22Rv1 (cell line): Measurements from ENCODE around the gene DOC2A.

Experiments
- CTCF ChIP-seq: fragments of 450-650 bp; IDR thresholded peaks from 2 replicates; pipeline ENCODE4 v1.5.1; 2017; ENCODE audit warnings: mild to moderate bottlenecking
- ZFX ChIP-seq: fragments of 450-650 bp; IDR thresholded peaks from 2 replicates; pipeline ENCODE4 v1.6.1; 2017; ENCODE audit warnings: antibody characterized with exemption, borderline replicate concordance

- TF ChIP-seq CTCF = no peak
- TF ChIP-seq ZFX = no peak
These were observed 22.3 kb downstream of the DOC2A start for GRCh38 chr16:29988346-29989075.
